ENCODE data around the gene DGCR2. TPM values are rescaled to one million over a fixed set of nuclear protein-coding genes. Genes with fewer than 3 reads are reported as not detected.

Gene DGCR2
- polyA plus RNA-seq, 1 experiment: 44.3 TPM

DNA sequence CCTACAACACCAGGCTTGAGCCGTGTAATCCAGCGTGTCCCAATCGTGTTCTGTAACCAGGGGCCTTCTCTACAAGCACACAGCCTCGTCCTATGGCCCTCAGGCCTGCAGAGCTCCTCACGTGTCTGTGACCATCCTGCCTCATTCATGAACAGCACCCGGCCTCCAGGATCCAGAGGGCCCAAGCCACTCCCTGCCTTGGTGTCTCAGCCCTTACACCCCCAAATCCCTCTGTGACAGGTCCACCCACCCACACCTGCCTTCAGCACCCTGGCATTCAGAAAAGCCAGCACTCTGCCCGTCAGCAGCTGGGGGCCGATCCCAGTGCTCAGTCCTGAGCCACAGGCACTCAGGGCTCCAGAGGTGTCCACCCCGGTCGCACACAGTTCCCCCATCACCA is 14.7 kb upstream of the DGCR2 start:
- POLR2A ChIA-PET: no interaction called here
- H3K4me3 ChIP-seq (ENCODE audit: low read depth, low read length): no peak overlapping the region
- CTCF ChIA-PET: interaction anchor here (1.0 kb wide), 1 partner anchor 494 kb away, joined by 3 read pairs; no protein-coding TSS in a partner anchor
- no peaks in the 10 kb centered on the region for H3K27me3 ChIP-seq (ENCODE audit: control insufficient read depth, insufficient read depth, low read length)
- no peak for DNase-seq (ENCODE audit: low read depth)
- H3K36me3 ChIP-seq (ENCODE audit: control insufficient read depth, insufficient read depth, low read length): peaks cover 57% of the 10 kb centered on the region
- TF ChIP-seq, protein P1, sequence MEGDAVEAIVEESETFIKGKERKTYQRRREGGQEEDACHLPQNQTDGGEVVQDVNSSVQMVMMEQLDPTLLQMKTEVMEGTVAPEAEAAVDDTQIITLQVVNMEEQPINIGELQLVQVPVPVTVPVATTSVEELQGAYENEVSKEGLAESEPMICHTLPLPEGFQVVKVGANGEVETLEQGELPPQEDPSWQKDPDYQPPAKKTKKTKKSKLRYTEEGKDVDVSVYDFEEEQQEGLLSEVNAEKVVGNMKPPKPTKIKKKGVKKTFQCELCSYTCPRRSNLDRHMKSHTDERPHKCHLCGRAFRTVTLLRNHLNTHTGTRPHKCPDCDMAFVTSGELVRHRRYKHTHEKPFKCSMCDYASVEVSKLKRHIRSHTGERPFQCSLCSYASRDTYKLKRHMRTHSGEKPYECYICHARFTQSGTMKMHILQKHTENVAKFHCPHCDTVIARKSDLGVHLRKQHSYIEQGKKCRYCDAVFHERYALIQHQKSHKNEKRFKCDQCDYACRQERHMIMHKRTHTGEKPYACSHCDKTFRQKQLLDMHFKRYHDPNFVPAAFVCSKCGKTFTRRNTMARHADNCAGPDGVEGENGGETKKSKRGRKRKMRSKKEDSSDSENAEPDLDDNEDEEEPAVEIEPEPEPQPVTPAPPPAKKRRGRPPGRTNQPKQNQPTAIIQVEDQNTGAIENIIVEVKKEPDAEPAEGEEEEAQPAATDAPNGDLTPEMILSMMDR (IDR thresholded peaks at IDR 0.05; ENCODE audit: insufficient read depth, low read depth, low read length): no peak

DNA sequence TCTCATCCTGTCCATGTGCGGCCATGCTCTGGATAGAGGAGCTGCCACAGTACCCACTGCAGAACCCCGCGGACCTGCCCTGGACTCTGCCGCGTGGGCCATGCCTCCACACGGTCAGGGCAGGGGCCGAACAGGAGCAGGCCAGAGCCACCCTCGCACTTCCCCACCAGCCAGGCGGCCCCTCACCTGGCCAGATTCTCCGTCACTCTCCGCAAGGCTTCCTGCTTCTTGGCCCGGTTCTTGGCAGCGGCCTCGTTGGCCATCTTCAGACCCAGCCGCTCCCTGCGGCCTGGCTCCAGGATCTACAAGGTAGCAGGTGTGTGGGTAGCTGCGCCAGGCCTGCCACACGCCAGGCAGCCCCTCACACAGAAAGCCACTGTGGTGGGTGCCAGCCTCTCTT is 12.7 kb upstream of the DGCR2 start:
- POLR2A ChIA-PET: no interaction called here
- CTCF ChIA-PET: interaction anchor here (3.1 kb wide), 1 partner anchor 10 kb away, joined by 13 read pairs; the partner anchor contains the start of gene ESS2
- Histone ChIP-seq H3K36me3 (ENCODE audit: control insufficient read depth, insufficient read depth, low read length) (peaks cover 48% of the 10 kb centered on the region), H3K4me3 (ENCODE audit: low read depth, low read length) (no peak overlapping the region), H3K27me3 (ENCODE audit: control insufficient read depth, insufficient read depth, low read length) (no peaks in the 10 kb centered on the region)
- no peak for DNase-seq (ENCODE audit: low read depth)
- TF ChIP-seq, protein P1 (IDR thresholded peaks at IDR 0.05; ENCODE audit: insufficient read depth, low read depth, low read length): no peak

DNA sequence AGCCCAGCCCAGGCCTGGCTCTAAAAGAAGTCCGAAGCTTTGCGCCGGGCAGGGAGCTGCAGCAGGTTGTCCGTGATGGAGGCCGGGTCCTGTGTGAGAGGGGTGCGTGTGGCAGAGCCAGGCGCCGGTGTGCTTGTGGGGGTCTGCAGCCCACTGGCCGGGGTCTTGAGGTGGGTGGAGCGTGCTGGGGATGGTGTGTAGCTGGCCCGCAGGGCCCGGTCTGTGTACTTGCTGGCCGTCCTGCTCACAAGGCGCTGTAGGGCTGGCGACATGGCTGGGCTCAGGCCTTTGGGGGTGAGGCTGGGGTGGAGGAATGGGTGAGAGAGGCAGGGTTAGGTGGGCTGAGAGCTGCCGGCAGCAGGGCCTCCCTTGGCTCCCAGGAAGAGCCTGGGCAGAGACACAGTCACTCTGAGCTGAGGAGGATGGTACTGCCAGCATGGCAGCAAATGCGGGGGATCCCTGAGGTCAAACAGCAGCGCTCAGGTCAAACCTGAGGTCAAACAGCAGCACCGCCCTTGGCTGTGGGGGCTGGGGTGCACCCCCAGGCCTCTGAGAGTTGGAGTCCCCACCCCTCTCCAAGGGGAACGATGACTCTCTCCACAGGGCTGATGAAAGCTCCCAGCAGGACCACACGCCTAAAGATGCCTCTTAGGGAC is 12.1 kb upstream of the DGCR2 start:
- DNase-seq (ENCODE audit: low read depth): no peak
- no peak overlapping the region for H3K4me3 ChIP-seq (ENCODE audit: low read depth, low read length)
- TF ChIP-seq, protein P1 (IDR thresholded peaks at IDR 0.05; ENCODE audit: insufficient read depth, low read depth, low read length): no peak
- ChIA-PET CTCF (interaction anchor here (3.1 kb wide), 1 partner anchor 10 kb away, joined by 13 read pairs; the partner anchor contains the start of gene ESS2), POLR2A (no interaction called here)
- H3K36me3 ChIP-seq (ENCODE audit: control insufficient read depth, insufficient read depth, low read length): peaks cover 43% of the 10 kb centered on the region
- H3K27me3 ChIP-seq (ENCODE audit: control insufficient read depth, insufficient read depth, low read length): no peaks in the 10 kb centered on the region

DNA sequence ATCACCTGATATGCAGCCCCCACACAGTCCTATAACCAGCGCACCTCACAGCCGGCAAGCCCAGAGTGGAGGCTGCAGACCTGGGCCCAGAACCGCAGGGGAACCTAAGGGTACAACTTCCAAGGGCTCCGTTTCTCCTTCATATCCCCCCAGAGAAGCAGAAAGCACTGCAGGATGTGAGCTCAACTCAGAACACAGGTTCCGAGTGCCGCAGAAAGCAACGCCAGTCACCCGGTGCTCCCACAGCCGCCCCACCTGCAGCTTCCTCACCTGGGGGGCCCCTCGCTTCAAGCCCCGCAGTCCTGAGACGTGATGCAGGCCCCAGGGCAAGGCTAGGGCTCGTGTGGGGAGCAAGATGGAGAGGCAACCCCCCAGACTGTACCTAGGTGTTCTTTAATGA is 11.3 kb upstream of the DGCR2 start:
- DNase-seq (ENCODE audit: low read depth): no peak
- Histone ChIP-seq H3K36me3 (ENCODE audit: control insufficient read depth, insufficient read depth, low read length) (peaks cover 36% of the 10 kb centered on the region), H3K4me3 (ENCODE audit: low read depth, low read length) (no peak overlapping the region), H3K27me3 (ENCODE audit: control insufficient read depth, insufficient read depth, low read length) (no peaks in the 10 kb centered on the region)
- ChIA-PET CTCF (interaction anchor here (3.1 kb wide), 1 partner anchor 11 kb away, joined by 13 read pairs; the partner anchor contains the start of gene ESS2), POLR2A (no interaction called here)
- TF ChIP-seq, protein P1 (IDR thresholded peaks at IDR 0.05; ENCODE audit: insufficient read depth, low read depth, low read length): no peak

DNA sequence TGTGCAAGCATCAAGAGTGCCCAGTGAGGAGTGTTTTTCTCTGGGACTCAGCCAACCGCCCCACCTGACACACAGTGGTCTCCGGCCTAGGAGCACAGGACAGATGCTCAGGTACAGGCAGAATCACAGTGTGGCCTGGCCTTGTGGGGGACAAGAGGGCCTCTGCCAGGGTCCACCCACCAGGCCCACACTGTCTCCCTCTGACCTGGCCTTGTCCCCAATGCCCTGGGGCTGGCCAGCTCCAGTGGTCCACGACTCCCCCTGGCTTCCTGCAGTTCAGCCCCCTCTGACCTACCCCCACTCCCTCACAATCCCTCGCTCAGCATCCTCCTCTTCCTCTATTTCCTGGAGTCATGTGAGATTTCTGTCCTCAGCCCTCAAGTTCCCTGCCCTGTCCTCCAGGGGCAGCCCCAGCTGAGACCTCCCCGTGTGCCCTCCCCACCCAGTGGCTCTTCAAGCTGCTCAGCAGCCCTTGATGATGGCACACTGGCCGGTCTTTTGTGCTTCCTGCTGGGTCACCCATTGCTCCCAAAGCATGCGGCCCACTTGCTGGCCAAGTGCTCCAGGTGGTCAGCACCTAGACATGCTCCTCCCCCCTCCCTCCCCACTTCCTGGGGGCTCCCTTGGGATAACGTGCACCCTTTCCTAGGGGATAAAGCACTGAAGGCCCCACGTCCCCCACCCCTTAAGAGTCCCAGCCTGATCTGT is 10.6 kb upstream of the DGCR2 start:
- POLR2A ChIA-PET: no interaction called here
- Histone ChIP-seq H3K36me3 (ENCODE audit: control insufficient read depth, insufficient read depth, low read length) (peaks cover 28% of the 10 kb centered on the region), H3K27me3 (ENCODE audit: control insufficient read depth, insufficient read depth, low read length) (no peaks in the 10 kb centered on the region), H3K4me3 (ENCODE audit: low read depth, low read length) (no peak overlapping the region)
- DNase-seq (ENCODE audit: low read depth): no peak
- TF ChIP-seq, protein P1 (IDR thresholded peaks at IDR 0.05; ENCODE audit: insufficient read depth, low read depth, low read length): no peak
- CTCF ChIA-PET: interaction anchor here (3.5 kb wide), 1 partner anchor 12 kb away, joined by 16 read pairs; the partner anchor contains the start of gene ESS2
